GM11168 (cell line): ENCODE results near the gene ZSCAN2.
"Not testable (repeated sequence)": the region's sequence is repeated elsewhere in the genome, so short reads cannot be mapped to it uniquely, and the experiment has no call there.

Experiments used
- in situ Hi-C: fragments of 300-500 bp; cut with MboI; formaldehyde crosslinking; loops from one replicate; pipeline ENCODE4 v1.12.0; 2022; ENCODE audit warnings: low sequenced_read_pairs; ENCODE audit not compliant: unreplicated experiment

ZSCAN2 gene

DNA sequence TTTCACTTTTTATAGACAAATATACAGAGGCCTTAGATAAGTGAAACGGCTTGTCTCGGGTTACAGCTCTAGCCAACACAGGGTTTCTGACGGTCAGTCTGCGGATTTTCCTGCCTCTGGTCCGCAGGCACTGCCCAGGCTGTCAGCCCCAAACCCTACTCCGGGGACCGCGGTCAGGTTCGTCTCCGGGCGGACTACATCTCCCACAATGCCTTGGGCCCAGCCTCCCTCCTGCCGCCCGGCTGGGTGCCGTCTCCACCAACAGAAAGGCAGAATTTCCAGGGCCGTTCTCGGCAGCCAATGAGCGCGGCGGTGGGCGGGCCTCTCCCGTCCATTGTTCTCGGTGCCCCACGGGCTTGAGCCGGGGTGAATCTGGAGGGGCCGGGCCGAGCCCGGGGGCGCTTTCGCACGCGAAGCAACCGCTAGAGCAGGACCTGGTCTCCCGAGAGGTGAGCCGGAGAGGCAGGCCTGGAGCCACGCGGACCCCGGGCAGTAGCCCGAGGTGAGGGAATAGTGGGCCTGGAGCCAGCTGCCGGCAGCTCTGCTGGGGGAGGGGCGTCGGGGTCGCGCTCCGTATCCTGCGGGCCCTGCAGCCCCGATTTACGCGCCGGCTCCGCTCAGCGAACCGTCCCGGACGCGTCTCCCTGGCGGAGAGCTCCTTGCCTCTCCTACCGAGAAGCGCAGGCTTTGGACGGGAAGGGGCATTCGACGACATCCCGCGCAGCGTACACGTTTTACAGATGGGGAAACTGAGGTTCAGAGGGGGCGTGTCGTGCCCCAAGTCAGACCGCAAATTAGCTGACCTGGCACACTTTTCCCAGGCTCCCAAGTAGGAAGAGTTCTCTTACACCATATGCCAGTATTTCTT is at the start of gene ZSCAN2:
TSS of gene ZSCAN2 (plus strand) at position 323 of the 868 bp plus-strand sequence. CDS start 2,919 bp downstream, outside the sequence.
- in situ Hi-C loops: no loop called here

DNA sequence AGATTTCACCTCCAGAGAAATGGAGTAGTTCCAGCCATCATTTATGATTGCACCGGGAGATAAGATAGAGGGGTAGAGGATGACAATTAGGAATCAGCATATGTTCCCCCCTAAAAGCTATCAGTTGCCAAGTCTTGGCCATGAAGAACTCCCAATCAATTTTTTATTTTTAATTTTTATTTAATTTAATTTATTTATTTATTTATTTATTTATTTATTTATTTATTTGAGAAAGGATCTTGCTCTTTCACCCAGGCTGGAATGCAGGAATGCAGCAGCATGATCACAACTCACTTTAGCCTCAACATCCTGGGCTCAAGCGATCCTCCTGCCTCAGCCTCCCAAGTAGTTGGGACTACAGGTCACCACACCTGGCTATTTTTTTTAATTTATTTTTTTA is 49.2 kb upstream of the ZSCAN2 start:
- in situ Hi-C loops: not testable (repeated sequence)

DNA sequence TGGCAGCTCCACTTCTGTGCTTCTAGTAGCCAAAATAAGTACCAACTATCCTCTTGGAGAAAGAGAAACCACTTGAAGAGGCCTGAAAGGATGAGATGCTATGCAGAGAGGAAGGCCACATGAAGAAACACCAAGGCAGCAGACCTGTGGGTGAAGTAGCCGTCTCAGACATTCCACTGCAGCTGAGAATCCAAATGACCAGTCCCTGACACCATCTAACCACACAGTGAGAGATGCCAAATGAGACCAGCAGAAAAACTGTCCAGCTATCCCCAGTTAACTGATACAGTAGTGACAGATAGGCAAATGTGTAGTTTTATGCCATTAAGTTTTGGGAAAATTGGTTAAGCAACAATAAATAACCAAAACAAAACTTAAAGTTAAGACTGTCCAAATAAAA is 47.9 kb upstream of the ZSCAN2 start:
- in situ Hi-C loops: no loop called here

DNA sequence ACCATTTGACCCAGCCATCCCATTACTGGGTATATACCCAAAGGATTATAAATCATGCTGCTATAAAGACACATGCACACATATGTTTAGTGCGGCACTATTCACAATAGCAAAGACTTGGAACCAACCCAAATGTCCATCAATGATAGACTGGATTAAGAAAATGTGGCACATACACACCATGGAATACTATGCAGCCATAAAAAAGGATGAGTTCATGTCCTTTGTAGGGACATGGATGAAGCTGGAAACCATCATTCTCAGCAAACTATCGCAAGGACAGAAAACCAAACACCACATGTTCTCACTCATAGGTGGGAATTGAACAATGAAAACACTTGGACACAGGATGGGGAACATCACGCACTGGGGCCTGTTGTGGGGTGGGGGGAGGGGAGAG is 44.1 kb upstream of the ZSCAN2 start:
- in situ Hi-C loops: not testable (repeated sequence)

DNA sequence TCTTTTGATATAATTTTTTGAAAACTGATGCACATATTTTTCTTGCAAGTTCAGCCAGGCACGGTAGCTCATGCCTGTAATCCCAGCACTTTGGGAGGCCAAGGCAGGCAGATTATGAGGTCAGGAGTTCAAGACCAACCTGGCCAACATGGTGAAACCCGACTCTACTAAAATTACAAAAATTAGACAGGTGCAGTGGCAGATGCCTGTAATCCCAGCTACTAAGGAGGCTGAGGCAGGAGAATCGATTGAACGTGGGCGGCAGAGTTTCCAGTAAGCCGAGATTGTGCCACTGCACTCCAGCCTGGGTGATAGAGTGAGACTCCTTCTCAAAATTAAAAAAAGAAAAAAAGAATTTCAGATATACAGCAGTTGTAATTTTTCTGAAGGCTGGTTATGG is 32.8 kb upstream of the ZSCAN2 start:
- in situ Hi-C loops: loop anchor here (10.0 kb wide), 1 partner anchor 617 kb away; no protein-coding TSS in a partner anchor

DNA sequence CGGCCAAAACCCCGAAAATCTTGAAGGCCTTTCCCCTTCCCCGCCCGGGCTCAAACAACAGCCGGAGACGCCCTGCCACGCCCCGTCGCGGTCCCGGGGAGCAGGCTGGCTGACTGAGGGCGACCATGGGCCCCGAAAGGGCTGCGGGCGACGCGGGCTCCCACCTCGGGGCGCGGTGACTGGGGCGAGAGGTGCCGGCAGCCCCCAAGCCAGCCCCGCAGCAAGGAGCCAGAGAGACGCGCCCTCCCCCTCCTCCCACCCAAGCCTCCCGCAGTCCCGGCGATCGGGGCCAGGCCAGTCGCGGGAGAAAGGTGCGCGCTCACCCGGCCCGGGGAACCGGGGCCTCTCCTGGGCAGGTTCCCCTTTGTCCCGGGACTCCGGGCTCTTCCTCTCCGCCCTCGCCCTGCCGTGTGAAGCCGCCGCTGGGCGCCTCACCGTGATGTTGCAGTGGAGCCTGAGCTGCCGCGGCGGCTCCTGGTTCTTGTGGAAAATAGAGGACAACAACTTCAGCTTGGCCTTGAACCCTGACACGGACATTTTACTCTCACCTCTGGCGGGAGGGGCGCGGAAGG is 30.6 kb upstream of the ZSCAN2 start:
- in situ Hi-C loops: no loop called here

DNA sequence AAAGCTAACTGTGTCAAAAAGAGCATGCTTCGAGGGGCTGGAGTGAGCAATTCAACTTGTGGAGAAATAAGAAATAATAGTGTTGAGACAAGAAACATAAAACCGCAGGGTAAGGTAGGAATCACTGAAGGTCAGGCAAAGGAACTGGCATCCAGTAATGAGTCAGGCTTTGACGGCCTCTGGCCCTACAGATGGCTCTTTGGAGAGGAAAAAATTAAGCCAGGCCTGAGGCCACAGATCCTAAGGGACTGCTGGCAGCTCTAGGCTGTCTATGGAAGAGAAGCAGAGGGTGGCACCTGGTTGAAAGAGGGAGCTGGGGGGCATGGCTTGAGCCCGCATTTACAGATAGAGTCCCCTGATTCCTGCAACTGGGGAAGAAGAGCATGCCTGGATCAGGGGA is 28.6 kb upstream of the ZSCAN2 start:
- in situ Hi-C loops: no loop called here

DNA sequence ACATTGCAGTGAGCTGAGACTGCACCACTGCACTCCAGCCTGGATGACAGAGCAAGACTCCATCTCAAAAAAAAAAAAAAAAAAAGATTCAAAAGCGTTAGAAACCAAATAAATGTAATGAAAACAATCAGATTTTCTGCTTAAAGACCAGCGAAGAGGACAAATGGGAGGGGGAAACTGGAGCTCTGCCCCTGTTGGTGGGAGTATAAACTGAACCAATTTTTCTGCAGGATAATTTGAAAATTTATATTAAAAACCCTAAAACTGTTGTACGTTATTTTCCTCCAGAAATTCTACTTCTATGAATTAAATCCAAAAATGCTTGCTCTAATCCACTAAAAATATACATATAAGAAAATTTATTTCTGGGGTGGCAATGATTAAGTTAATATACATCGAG is 25.3 kb upstream of the ZSCAN2 start:
- in situ Hi-C loops: no loop called here

DNA sequence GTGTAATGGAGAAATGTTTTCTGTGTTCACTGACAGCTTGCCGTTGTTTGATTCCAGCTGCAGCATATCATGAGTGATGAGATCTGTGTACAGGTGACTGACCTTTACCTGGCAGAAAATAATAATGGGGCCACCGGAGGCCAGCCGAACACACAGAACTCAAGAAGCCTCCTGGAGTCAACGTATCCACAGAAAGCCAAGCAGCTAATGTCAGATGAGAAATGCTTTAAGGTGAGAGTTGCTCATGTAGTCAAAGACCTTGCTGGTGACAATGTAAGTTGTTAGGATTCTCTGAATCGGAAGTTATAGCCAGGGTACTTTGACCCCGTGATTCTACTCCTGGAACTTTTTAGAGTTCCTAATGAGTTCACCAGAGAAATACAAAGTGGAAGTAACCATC is 22.9 kb upstream of the ZSCAN2 start:
- in situ Hi-C loops: not testable (repeated sequence)

DNA sequence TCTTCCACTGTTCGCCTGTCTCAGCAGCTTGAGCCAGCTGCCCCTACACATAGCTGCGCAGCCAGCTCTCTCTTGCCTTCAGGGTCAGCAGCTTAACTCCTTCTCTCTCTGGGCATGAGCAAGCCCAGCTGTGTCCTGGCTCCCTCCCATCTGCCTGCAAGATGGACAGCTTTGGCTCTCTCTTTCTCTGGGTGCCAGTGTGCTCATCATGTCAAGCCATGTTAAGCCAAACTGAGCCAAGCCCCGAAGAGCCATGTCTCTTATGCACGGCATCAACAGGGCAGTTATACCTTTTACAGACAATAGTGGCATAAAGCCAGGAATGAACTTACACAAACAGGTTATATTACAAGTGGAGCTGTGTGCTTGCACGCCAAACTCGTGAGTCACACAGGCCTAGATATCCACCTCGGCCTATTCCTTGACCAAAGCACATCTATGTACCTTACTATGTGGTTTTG is 21.5 kb upstream of the ZSCAN2 start:
- in situ Hi-C loops: not testable (repeated sequence)

DNA sequence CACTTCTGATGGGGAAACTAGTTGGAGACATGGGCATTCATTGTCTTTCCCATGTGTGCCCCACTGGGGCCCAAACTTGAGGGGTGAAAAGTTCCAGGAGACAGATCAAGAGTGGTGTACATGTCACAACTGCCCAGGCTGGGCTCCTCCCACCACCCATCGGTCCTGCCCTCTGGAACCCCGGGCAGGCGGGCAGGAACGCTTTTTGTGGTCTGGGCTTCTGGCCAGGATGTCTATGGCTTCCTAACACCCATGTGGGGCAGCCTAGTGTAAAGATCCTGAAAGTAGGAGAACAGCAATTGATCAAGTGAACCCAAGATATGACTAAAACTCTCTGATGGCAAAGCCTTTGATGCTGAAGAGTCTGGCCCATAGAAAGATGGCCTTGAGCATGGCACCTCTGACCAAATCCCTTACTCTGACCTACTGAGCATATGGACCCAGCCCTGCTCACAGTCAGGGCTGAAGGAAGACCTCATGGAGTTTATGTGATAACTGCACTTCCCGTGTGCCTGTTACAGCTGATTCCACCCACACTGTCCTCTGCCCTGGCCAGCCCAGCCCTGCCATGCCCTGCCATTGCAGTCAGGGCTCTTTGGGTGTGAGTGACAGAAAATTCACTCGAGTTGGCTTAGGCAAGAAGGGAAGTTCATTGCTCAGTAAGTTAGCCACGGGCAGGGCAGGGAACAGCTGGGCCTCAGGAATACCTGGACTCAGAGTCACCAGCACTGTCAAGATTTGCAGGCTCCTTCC is 19.0 kb upstream of the ZSCAN2 start:
- in situ Hi-C loops: not testable (repeated sequence)

DNA sequence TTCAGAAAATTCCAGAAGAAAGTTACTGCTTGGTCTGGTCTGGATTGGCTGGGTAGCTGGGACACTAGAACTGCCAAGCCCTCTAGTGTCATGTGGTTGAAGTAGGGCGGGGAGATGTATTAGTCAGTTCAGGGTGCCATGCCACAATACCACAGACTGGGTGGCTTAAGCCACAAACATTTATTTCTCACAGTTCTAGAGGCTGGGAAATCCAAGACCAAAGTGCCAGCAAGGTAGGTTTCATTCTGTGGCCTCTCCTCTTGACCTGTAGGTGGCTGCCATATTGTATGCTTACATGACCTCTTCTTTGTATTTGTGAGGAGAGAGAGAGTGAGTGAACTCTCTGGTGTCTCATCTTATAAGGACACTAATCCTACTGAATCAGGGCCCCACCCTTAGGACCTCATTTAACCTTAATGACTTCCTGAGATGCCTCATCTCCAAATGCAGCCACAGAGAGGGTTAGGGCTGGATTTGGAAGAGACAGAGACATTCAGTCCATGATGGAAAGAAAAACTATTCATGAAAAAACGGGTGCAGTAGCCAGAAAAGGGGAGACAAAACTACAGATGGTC is 18.1 kb upstream of the ZSCAN2 start:
- in situ Hi-C loops: no loop called here

DNA sequence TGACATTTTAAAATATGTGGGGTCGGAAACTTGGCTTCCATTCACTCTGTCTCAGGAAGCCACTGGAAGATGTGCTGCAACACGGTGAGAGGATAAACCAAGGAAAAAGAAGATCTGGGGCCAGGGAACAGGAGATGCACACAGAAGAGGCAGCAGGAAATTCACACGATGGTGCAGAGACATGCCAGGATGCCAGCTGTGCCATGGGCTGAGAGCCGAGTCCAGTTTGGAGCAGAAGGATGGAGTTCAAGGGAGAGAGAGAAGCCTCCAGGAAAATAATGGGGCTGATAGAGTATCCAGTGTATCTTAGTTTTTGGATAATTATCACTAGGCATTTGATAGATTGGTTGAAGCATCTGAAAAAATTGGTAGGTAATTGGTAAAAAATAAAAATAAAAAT is 16.9 kb upstream of the ZSCAN2 start:
- in situ Hi-C loops: not testable (repeated sequence)

DNA sequence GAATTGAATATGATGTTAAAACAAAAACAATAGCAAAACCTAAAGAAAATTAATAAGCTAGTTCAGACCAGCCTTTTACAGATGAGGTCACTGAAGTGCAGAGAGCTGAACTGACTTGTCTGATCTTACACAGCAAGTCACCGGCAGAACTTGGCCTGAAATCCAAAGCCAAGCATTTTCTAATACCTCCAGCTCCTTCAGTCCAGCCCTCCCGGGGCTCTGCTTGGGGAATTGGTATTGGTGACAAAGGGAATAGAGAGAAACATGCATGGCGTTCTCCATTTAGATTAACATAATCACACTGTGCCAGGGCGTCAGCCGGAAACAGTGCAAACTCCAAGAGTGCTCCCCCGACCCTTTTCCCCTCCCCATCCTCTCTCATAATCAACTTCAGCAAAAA is 14.1 kb upstream of the ZSCAN2 start:
- in situ Hi-C loops: no loop called here

DNA sequence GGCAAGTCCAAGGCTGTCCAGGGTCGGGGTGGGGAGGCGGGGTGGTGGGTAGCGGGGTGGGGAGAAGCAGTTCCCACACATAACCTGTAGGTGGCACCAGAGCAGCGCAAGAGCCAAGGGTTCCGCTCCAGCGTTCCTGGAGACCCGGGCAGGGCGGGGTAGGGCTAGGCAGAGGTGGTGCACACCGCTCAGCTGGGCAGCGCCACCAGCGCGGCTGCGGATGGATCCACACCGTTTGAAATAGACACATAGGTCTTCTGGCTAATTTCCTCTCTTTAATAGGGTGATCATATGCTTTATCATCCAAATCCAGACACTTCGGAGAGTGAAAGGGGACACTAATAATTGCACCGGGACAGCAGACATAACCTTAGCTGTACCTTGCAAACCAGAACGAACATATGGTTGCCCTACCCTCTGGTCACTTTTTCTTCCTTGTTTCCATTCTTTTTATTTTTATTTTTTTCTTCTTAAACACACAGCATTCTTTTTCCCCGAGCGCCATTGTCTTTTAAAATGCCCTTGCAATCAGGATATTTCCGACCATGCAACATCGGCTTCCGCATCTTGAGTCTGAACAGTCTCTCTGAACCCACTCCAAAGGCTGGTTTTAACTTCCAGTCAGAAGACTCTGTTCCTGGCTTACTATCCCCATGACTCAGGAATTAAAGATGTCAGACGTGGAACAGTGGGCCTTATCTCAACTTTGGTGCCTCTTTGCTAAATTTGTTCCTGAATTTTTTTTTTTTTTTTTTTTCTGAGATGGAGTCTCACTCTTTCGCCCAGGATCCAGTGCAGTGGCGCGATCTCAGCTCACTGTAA is 12.5 kb upstream of the ZSCAN2 start:
- in situ Hi-C loops: no loop called here

DNA sequence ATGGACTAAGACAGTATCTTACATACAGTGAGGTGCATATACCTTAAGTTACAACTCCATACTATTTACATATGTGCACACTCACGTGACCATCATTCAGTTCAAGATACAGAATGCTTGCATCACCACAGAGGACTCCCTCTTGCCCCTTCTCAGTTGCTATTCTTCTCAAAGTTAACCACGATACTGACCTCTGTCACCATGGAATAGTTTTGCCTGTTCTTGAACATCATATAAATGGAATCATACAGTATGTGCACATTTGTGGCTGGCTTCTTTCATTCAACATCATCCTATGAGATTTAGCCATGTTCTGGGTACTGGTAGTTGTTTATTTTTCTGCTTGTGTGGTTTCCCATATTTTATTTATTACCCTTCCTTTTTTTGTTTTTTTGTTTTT is 10.4 kb upstream of the ZSCAN2 start:
- in situ Hi-C loops: loop anchor here (10.0 kb wide), 1 partner anchor 334 kb away; no protein-coding TSS in a partner anchor

DNA sequence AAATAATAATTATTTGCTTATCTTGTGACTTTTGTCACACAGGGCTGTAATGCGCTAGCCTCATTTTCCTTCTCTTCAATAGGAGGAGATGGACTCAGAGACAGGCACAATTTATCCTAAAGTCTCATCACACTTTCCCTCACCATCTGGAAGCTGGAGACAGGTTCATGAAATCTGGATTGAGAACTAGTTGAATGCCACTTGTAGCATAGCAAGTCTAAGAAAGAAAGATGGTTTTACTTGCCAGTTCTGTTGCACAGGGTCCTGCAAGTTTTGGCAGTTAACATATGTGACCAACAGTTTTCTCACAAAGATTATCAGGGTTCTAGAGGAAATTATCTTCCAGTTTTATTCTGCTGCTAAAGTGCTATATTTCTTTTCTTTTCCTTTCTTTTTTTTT is 9.0 kb upstream of the ZSCAN2 start:
- in situ Hi-C loops: loop anchor here (10.0 kb wide), 1 partner anchor 333 kb away; no protein-coding TSS in a partner anchor

DNA sequence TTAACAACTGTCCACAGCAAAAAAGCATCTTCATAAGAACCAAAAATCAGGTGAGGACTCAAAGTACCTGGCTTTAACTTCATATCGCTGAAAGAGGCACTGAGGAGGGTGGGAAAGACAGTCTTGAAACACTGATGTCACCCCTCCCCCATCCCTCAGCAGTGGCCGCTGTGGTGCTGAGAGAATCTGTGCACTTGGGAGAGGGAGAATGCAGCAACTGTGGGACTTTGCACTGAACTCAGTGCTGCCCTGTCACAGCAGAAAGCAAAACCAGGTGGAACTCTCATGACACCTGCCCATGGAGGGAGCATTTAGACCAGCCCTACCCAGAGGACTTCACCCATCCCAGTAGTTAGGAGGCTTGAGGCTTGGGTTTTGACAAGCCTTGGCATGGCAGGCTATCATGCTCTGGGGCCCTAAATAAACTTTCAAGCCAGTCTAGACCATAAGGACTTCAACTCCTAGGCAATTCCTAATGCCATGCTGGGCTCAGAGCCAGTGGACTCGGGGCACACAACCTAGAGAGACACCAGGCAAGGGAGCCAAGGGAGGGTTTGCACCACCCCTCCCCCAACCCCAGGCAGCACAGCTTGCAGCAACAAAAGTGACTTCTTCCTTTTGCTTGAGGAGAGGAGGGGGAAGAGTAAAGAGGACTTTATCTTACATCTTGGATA is 6.1 kb upstream of the ZSCAN2 start:
- in situ Hi-C loops: loop anchor here (10.0 kb wide), 1 partner anchor 330 kb away; no protein-coding TSS in a partner anchor

DNA sequence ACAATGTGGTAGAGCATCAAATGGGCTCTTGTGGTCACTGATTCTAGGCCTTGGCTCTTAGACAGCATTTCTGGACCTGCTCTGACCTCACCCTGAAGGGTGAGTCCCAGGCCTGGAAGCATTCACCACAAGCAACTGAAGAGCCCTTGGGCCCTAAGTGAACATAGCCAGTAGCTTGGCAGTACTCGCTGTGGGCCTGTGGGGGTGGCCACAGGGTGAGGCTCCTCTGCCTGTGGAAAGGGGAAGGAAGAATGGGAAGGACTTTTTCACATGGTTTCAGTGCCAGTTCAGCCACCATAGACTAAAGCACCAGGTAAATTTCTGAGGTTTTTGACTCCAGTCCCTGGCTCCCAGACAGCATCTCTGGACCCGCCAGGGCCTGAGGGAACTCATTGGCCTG is 5.1 kb upstream of the ZSCAN2 start:
- in situ Hi-C loops: loop anchor here (10.0 kb wide), 1 partner anchor 329 kb away; no protein-coding TSS in a partner anchor
